Measurements from ENCODE around the gene GNA12. TPM values are rescaled to one million over a fixed set of nuclear protein-coding genes. Genes with fewer than 3 reads are reported as not detected.

The GNA12 gene
- total RNA-seq, 1 donor from 2014 or later = 34.7 TPM

DNA sequence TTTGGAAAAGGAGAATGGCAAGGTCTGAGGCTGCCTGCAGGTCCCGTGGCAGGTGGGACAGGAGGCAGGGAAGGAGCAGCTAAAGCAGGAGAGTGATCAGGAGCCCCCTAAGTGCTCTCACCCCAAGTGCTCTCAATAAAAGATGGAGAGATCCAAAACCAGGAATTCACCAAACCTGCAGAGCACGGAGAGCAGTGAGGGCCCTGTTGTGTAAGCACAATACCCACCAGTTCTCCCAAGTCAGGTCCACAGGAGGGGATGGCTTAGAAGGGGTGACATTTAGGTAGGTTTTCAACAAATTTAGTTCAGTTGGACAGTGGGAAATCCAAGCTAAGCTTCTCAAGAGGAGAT is 40.8 kb downstream of the GNA12 start:
- Mint-ChIP-seq H3K27ac (peak overlapping the region; percentile 40), H3K4me1 (peaks cover 29% of the 10 kb centered on the region), H3K36me3 (peaks cover 22% of the 10 kb centered on the region), H3K4me3 (no peak overlapping the region), H3K27me3 (ENCODE audit: insufficient read depth, low read depth) (no peaks in the 10 kb centered on the region), H3K9me3 (peaks cover 16% of the 10 kb centered on the region)
- Histone ChIP-seq H3K4me1 (peaks cover 25% of the 10 kb centered on the region), H3K9me3 (ENCODE audit: low read depth) (no peaks in the 10 kb centered on the region), H3K4me3 (no peak overlapping the region), H3K4me2 (peak overlapping the region; percentile 68), H3K9ac (no peak overlapping the region), H3K27me3 (no peaks in the 10 kb centered on the region), H4K20me1 (ENCODE audit: low read depth) (peaks cover 27% of the 10 kb centered on the region), H2AFZ (replicated peaks) (no peak overlapping the region), H3K27ac (peak overlapping the region; percentile 71), H3K79me2 (ENCODE audit: low read depth) (peaks cover 98% of the 10 kb centered on the region), H3K36me3 (no peaks in the 10 kb centered on the region), H3F3A (ENCODE audit: low read depth) (peaks cover 15% of the 10 kb centered on the region)
- DNase-seq (ENCODE audit: low spot score) = no peak
- TF ChIP-seq EZH2phosphoT487 (IDR thresholded peaks at IDR 0.05) = no peak
- TF ChIP-seq, protein P1, sequence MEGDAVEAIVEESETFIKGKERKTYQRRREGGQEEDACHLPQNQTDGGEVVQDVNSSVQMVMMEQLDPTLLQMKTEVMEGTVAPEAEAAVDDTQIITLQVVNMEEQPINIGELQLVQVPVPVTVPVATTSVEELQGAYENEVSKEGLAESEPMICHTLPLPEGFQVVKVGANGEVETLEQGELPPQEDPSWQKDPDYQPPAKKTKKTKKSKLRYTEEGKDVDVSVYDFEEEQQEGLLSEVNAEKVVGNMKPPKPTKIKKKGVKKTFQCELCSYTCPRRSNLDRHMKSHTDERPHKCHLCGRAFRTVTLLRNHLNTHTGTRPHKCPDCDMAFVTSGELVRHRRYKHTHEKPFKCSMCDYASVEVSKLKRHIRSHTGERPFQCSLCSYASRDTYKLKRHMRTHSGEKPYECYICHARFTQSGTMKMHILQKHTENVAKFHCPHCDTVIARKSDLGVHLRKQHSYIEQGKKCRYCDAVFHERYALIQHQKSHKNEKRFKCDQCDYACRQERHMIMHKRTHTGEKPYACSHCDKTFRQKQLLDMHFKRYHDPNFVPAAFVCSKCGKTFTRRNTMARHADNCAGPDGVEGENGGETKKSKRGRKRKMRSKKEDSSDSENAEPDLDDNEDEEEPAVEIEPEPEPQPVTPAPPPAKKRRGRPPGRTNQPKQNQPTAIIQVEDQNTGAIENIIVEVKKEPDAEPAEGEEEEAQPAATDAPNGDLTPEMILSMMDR (IDR thresholded peaks at IDR 0.05) = no peak
- no peak for TF ChIP-seq EZH2 (IDR thresholded peaks at IDR 0.05)

DNA sequence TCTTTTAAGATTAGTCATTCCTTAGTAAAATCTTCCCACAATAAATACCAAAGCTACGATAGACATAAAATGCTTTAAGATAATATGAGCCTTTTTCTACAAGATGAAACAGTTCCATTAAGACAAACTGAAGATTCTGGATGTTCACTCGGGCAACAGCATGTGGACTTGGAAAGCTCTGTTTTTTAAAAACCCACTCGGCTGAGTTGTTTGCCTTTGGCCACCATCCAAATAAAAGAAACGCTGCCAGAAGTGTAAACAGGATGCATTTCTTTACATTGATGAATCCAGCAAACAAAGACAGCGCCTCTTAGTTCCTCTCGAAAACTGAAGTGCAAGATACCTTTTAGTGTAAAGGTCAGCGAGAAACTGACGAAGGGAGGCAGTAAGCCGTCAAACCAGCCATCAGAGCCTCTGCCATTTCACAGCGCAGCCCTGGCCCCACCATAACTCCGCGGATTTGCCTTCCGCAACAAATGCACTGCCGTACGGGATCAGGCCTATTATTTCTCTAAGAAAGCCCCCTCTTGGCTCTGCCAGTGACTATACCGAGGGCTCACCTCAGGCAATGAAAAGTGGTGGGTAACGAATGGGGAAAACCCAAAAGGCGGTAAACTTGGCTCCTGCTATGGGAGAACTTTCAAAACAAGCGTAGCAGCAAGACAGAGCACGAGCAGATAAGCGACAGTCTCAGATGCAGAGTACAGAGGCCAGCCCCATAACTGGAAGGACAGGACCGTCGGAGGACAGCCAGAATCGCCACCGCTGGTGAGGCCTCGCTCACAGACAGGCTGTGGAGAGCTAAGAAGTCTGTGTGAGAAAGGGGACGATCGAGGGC is 41.4 kb downstream of the GNA12 start:
- peak overlapping the region; percentile 68 for H3K4me2 ChIP-seq
- no peak overlapping the region for H2AFZ ChIP-seq (replicated peaks)
- Mint-ChIP-seq H3K4me3 (no peak overlapping the region), H3K36me3 (peaks cover 26% of the 10 kb centered on the region), H3K27ac (peak overlapping the region; percentile 40), H3K27me3 (ENCODE audit: insufficient read depth, low read depth) (no peaks in the 10 kb centered on the region), H3K4me1 (peaks cover 25% of the 10 kb centered on the region), H3K9me3 (peaks cover 16% of the 10 kb centered on the region)
- no peaks in the 10 kb centered on the region for H3K27me3 ChIP-seq
- DNase-seq (ENCODE audit: low spot score) = peak; percentile 50
- H3F3A ChIP-seq (ENCODE audit: low read depth) = peaks cover 15% of the 10 kb centered on the region
- no peaks in the 10 kb centered on the region for H3K9me3 ChIP-seq (ENCODE audit: low read depth)
- H3K4me1 ChIP-seq = peaks cover 23% of the 10 kb centered on the region
- H4K20me1 ChIP-seq (ENCODE audit: low read depth) = peaks cover 21% of the 10 kb centered on the region
- H3K36me3 ChIP-seq = no peaks in the 10 kb centered on the region
- H3K4me3 ChIP-seq = no peak overlapping the region
- no peak overlapping the region for H3K9ac ChIP-seq
- peaks cover 99% of the 10 kb centered on the region for H3K79me2 ChIP-seq (ENCODE audit: low read depth)
- TF ChIP-seq EZH2phosphoT487 (IDR thresholded peaks at IDR 0.05) (no peak), EZH2 (IDR thresholded peaks at IDR 0.05) (no peak)
- TF ChIP-seq, protein P1 (IDR thresholded peaks at IDR 0.05) = no peak
- H3K27ac ChIP-seq = peak overlapping the region; percentile 71

DNA sequence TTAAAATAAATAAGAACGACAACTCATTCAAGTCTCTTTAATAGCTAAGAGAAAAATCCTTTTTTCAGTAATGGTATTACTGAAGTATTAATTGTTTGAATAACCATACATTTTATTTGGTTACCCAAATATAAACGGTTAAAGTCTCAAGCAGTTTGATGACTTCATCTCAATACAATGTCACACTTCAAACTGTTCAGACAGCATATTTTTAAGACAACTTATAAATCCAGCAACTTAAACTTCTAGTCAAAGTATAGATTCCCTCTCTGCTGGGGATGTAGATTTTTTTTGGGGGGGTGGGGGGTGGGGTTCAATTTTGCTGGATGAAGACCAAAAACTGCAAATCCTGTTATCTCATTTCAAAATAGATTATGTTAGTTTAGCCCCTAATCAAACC is 42.0 kb downstream of the GNA12 start:
- TF ChIP-seq, protein P1 (IDR thresholded peaks at IDR 0.05) = no peak
- no peak for TF ChIP-seq EZH2 (IDR thresholded peaks at IDR 0.05)
- TF ChIP-seq EZH2phosphoT487 (IDR thresholded peaks at IDR 0.05) = no peak
- Mint-ChIP-seq H3K36me3 (peaks cover 26% of the 10 kb centered on the region), H3K27ac (no peak overlapping the region), H3K9me3 (peaks cover 16% of the 10 kb centered on the region), H3K27me3 (ENCODE audit: insufficient read depth, low read depth) (no peaks in the 10 kb centered on the region), H3K4me3 (no peak overlapping the region), H3K4me1 (peaks cover 22% of the 10 kb centered on the region)
- Histone ChIP-seq H3K27ac (no peak overlapping the region), H3K36me3 (no peaks in the 10 kb centered on the region), H3F3A (ENCODE audit: low read depth) (peaks cover 15% of the 10 kb centered on the region), H3K4me3 (no peak overlapping the region), H4K20me1 (ENCODE audit: low read depth) (peaks cover 21% of the 10 kb centered on the region), H3K79me2 (ENCODE audit: low read depth) (peaks cover 99% of the 10 kb centered on the region), H3K4me1 (peaks cover 20% of the 10 kb centered on the region), H3K9ac (no peak overlapping the region), H3K9me3 (ENCODE audit: low read depth) (no peaks in the 10 kb centered on the region), H2AFZ (replicated peaks) (no peak overlapping the region), H3K27me3 (no peaks in the 10 kb centered on the region), H3K4me2 (no peak overlapping the region)
- DNase-seq (ENCODE audit: low spot score) = no peak

All from neural progenitor cell (in vitro differentiated cells).